CD4-positive, alpha-beta T cell (primary cell): ENCODE data around the gene TSPAN18. TPM values are rescaled to one million over a fixed set of nuclear protein-coding genes. Genes with fewer than 3 reads are reported as not detected.

Experiments used
- ATAC-seq: fragments of 200-7000 bp; cut with Tn5 transposase; one replicate; pipeline ENCODE4 v1.10.0; 2022; ENCODE audit warnings: mild to moderate bottlenecking; ENCODE audit not compliant: poor library complexity
- CTCF ChIA-PET: fragments of 350-600 bp; sonication (Branson Sonifier 250); formaldehyde crosslinking; loops from one replicate; lab custom pipeline; 2021; ENCODE audit warnings: antibody characterized with exemption, inconsistent platforms; lab: Charles Lee
- POLR2A ChIA-PET: fragments of 350-600 bp; sonication (Branson Sonifier 250); formaldehyde crosslinking; loops from one replicate; lab custom pipeline; 2021; ENCODE audit warnings: antibody characterized with exemption, inconsistent platforms; lab: Charles Lee
- DNase-seq, 14 experiments: peaks; one replicate each; pipeline ENCODE4 v3.0.0-alpha.2; 2013 to 2020; ENCODE audit warnings: mixed read lengths in 2 of 14
- H3K27ac ChIP-seq, 2 donors: one replicate each; pipeline versions ENCODE4 v1.5.1 to v1.7.0; 2013; ENCODE audit warnings: low read length in 2 of 2, low read depth in 1 of 2, mild to moderate bottlenecking in 1 of 2
- H3K27me3 ChIP-seq, 2 experiments: 1 replicate in 1 of 2; 2 replicates in 1 of 2; pipeline versions ENCODE4 v1.6.1 to v1.7.0; 2013; ENCODE audit warnings: low read length in 2 of 2, control low read depth in 1 of 2, mild to moderate bottlenecking in 1 of 2, moderate library complexity in 1 of 2; ENCODE audit not compliant: insufficient read depth in 2 of 2, control insufficient read depth in 1 of 2
- H3K36me3 ChIP-seq: one replicate; pipeline ENCODE4 v1.6.1; 2013; ENCODE audit warnings: low read length, control low read depth; ENCODE audit not compliant: insufficient read depth
- H3K4me1 ChIP-seq: one replicate; pipeline ENCODE4 v1.6.1; 2013; ENCODE audit warnings: low read length, control low read depth; ENCODE audit not compliant: insufficient read depth
- H3K4me3 ChIP-seq: one replicate; pipeline ENCODE4 v1.5.1; 2013; ENCODE audit warnings: mild to moderate bottlenecking, low read length, moderate library complexity
- H3K9me3 ChIP-seq, 2 experiments: 1 replicate in 1 of 2; 2 replicates in 1 of 2; pipeline versions ENCODE4 v1.6.1 to v1.7.0; 2013; ENCODE audit warnings: low read length in 2 of 2, mild to moderate bottlenecking in 2 of 2, control low read depth in 1 of 2, moderate library complexity in 1 of 2; ENCODE audit not compliant: control insufficient read depth in 1 of 2, insufficient read depth in 1 of 2
- H3K27ac Mint-ChIP-seq: one replicate; pipeline ENCODE4 v1.8.0; 2020; ENCODE audit warnings: mixed read lengths
- H3K27me3 Mint-ChIP-seq: one replicate; pipeline ENCODE4 v1.8.0; 2021; ENCODE audit warnings: mixed read lengths
- H3K36me3 Mint-ChIP-seq: one replicate; pipeline ENCODE4 v1.8.0; 2021; ENCODE audit warnings: low read depth, mixed read lengths
- H3K4me1 Mint-ChIP-seq: one replicate; pipeline ENCODE4 v1.8.0; 2021; ENCODE audit warnings: low read depth, mixed read lengths
- H3K4me3 Mint-ChIP-seq: one replicate; pipeline ENCODE4 v1.8.0; 2020; ENCODE audit warnings: mild to moderate bottlenecking, mixed read lengths
- H3K9me3 Mint-ChIP-seq: one replicate; pipeline ENCODE4 v1.8.0; 2020; ENCODE audit warnings: mixed read lengths
- CTCF ChIP-seq: fragments of 200-600 bp; IDR thresholded peaks from one replicate; pipeline ENCODE4 v1.8.0; 2022; ENCODE audit warnings: antibody characterized with exemption, mild to moderate bottlenecking
- intact Hi-C, 2 experiments: fragments of 100-400 bp; cut with DNase I in 1 of 2; cut with micrococcal nuclease in 1 of 2; formaldehyde crosslinking; loops; one replicate each; pipeline versions ENCODE4 v1.15.1 to v1.9.0; 2023 to 2025; cut with DNase I, micrococcal nuclease
- total RNA-seq, 174 experiments: library from RNA in 2 of 174; stranded (reverse) in 2 of 174; gene quantifications; one replicate each; pipeline ENCODE4 v1.2.3 and lab custom pipeline; 2021 to 2026

Gene TSPAN18
- total RNA-seq, 2 experiments from 2014 or later, result 23.0 to 25.3 TPM

GRCh38 chr11:44694443-44694842, 32.3 kb upstream of the TSPAN18 start:
- Mint-ChIP-seq H3K36me3 (no peaks in the 10 kb centered on the region), H3K9me3 (no peaks in the 10 kb centered on the region), H3K27me3 (peaks cover 6% of the 10 kb centered on the region), H3K4me3 (no peak overlapping the region), H3K4me1 (no peaks in the 10 kb centered on the region), H3K27ac (no peak overlapping the region)
- intact Hi-C loops, result no loop called here
- ChIA-PET CTCF (no interaction called here), POLR2A (no interaction called here)
- no peak for ATAC-seq
- no peaks in the 10 kb centered on the region for H3K36me3 ChIP-seq
- TF ChIP-seq CTCF, result no peak
- H3K9me3 ChIP-seq, result no peaks in the 10 kb centered on the region
- H3K4me3 ChIP-seq, result no peak overlapping the region
- no peak overlapping the region for H3K27ac ChIP-seq
- H3K27me3 ChIP-seq, result no peaks in the 10 kb centered on the region
- DNase-seq, result peak in 4 of 14 experiments; percentile 11 to 62 (median 26)
- peaks cover 25% of the 10 kb centered on the region for H3K4me1 ChIP-seq

- CTCF ChIA-PET, result no interaction called here
Observed at GRCh38 chr11:44695169-44695833, 31.5 kb upstream of the TSPAN18 start.

DNA sequence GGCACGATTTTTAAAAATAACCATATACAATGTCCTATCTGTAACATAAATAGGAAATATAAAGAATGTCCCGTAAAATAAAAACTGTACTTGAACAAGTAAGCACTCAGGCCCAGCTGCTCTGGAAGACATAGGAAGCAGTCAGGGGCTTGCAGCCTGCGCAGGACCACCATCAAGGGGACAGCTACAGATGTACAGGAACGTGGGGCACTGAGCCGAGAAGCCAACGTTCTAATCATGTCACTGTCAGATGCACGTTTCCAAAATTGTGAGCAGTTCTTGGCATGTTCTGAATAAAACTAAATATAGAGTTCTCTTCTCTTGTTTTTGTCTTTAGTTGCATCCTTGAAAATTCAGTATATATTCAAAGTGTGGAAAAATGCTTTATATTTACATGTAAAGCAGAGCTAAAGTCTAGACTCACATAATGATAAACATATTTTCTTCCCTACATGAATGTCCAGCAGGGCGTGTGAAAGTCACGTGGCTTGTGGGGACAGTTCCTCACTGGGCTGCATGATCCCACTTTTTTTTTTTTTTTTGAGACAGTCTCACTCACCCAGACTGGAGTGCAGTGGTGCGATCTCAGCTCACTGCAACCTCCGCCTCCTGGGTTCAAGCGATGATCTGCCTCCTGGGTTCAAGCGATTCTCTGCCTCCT, 28.4 kb upstream of the TSPAN18 start:
- Histone ChIP-seq H3K36me3 (no peaks in the 10 kb centered on the region), H3K27ac (no peak overlapping the region), H3K4me1 (peaks cover 30% of the 10 kb centered on the region), H3K27me3 (no peaks in the 10 kb centered on the region), H3K4me3 (no peak overlapping the region), H3K9me3 (peaks cover 0 to 6% of the 10 kb centered on the region in 2 experiments)
- Mint-ChIP-seq H3K4me3 (no peak overlapping the region), H3K27ac (no peak overlapping the region), H3K4me1 (no peaks in the 10 kb centered on the region), H3K27me3 (peaks cover 12% of the 10 kb centered on the region), H3K36me3 (no peaks in the 10 kb centered on the region), H3K9me3 (no peaks in the 10 kb centered on the region)
- TF ChIP-seq CTCF, result no peak
- intact Hi-C loops, result no loop called here
- ATAC-seq (no peak), DNase-seq (no peak)
- ChIA-PET POLR2A (no interaction called here), CTCF (no interaction called here)

More at GRCh38 chr11:44695169-44695833, 31.5 kb upstream of the TSPAN18 start:
- Mint-ChIP-seq H3K27ac (no peak overlapping the region), H3K9me3 (no peaks in the 10 kb centered on the region), H3K4me1 (no peaks in the 10 kb centered on the region), H3K27me3 (peaks cover 7% of the 10 kb centered on the region), H3K36me3 (no peaks in the 10 kb centered on the region), H3K4me3 (no peak overlapping the region)
- H3K27ac ChIP-seq, result no peak overlapping the region
- no peak overlapping the region for H3K4me3 ChIP-seq
- H3K4me1 ChIP-seq, result peaks cover 25% of the 10 kb centered on the region
- POLR2A ChIA-PET, result no interaction called here
- no peaks in the 10 kb centered on the region for H3K9me3 ChIP-seq
- no peak for TF ChIP-seq CTCF
- DNase-seq, result no peak
- ATAC-seq, result no peak
- no peaks in the 10 kb centered on the region for H3K36me3 ChIP-seq
- H3K27me3 ChIP-seq, result no peaks in the 10 kb centered on the region
- intact Hi-C loops, result no loop called here
